WTC11 (cell line): ENCODE measurements around the gene ACMSD.

Source experiments
- ATF1 ChIP-seq: sonication (generic); formaldehyde crosslinking; IDR thresholded peaks from 2 replicates; pipeline ENCODE4 v1.8.1; 2023; ENCODE audit warnings: mild to moderate bottlenecking, moderate library complexity, missing genetic modification reagents
- ATF6 ChIP-seq: sonication (generic); formaldehyde crosslinking; IDR thresholded peaks from 2 replicates; pipeline ENCODE4 v1.8.1; 2023; ENCODE audit warnings: mild to moderate bottlenecking, missing genetic modification reagents
- CTCF ChIP-seq: fragments of 200-600 bp; IDR thresholded peaks from 2 replicates; pipeline ENCODE4 v1.8.0; 2022; ENCODE audit warnings: antibody characterized with exemption
- ELF4 ChIP-seq: sonication (generic); formaldehyde crosslinking; IDR thresholded peaks from 2 replicates; pipeline ENCODE4 v1.8.1; 2022; ENCODE audit warnings: low read depth, mild to moderate bottlenecking, moderate library complexity, missing genetic modification reagents
- EMX1 ChIP-seq: fragments of 250-450 bp; sonication (Bioruptor Pico); IDR thresholded peaks from 2 replicates; pipeline ENCODE4 v1.8.0; 2021; ENCODE audit warnings: mild to moderate bottlenecking
- FOXJ3 ChIP-seq: sonication (generic); formaldehyde crosslinking; IDR thresholded peaks from 2 replicates; pipeline ENCODE4 v1.9.0; 2021; ENCODE audit warnings: missing genetic modification reagents, mild to moderate bottlenecking, borderline replicate concordance
- NFE2L1 ChIP-seq: sonication (generic); formaldehyde crosslinking; IDR thresholded peaks from 2 replicates; pipeline ENCODE4 v1.8.1; 2023; ENCODE audit warnings: missing genetic modification reagents
- ZNF416 ChIP-seq: fragments of 250-450 bp; sonication (Bioruptor Pico); IDR thresholded peaks from 2 replicates; pipeline ENCODE4 v1.9.0; 2021; ENCODE audit warnings: mild to moderate bottlenecking, inconsistent platforms
- TF ChIP-seq, protein P1 (sequence below): sonication (generic); formaldehyde crosslinking; IDR thresholded peaks from 2 replicates; pipeline ENCODE4 v1.8.1; 2022; ENCODE audit warnings: low read depth, mild to moderate bottlenecking, moderate library complexity, missing genetic modification reagents, borderline replicate concordance
- TF ChIP-seq, protein P2 (sequence below): sonication (generic); formaldehyde crosslinking; IDR thresholded peaks from 2 replicates; pipeline ENCODE4 v1.8.1; 2022; ENCODE audit warnings: low read depth, missing genetic modification reagents, borderline replicate concordance
- TF ChIP-seq, protein P3 (sequence below): sonication (generic); formaldehyde crosslinking; IDR thresholded peaks from 2 replicates; pipeline ENCODE4 v1.8.1; 2023; ENCODE audit warnings: mild to moderate bottlenecking, moderate library complexity, missing genetic modification reagents

DNA sequence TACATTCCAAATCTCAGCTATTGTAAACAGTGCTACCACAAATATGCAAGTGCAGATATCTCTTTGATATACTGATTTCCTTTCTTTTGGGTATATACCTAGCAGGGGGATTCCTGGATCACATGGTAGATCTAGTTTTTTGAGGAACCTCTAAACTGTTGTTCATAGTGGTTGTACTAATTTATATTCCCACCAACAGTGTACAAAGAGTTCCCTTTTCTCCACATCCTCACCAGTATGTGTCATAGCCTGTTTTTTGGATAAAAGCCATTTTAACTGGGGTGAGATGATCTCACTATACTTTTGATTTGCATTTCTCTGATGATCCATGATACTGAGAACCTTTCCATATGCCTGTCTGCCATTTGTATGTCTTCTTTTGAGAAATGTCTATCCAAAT is 73.9 kb downstream of the ACMSD start:
- TF ChIP-seq NFE2L1 (CRISPR knock-in tag) = no peak
- TF ChIP-seq, protein P1, sequence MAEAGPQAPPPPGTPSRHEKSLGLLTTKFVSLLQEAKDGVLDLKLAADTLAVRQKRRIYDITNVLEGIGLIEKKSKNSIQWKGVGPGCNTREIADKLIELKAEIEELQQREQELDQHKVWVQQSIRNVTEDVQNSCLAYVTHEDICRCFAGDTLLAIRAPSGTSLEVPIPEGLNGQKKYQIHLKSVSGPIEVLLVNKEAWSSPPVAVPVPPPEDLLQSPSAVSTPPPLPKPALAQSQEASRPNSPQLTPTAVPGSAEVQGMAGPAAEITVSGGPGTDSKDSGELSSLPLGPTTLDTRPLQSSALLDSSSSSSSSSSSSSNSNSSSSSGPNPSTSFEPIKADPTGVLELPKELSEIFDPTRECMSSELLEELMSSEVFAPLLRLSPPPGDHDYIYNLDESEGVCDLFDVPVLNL (CRISPR knock-in tag) = no peak
- no peak for TF ChIP-seq ATF6 (CRISPR knock-in tag)
- TF ChIP-seq CTCF = no peak
- no peak for TF ChIP-seq EMX1 (CRISPR knock-in tag)
- no peak for TF ChIP-seq ZNF416 (CRISPR knock-in tag)
- TF ChIP-seq, protein P2, sequence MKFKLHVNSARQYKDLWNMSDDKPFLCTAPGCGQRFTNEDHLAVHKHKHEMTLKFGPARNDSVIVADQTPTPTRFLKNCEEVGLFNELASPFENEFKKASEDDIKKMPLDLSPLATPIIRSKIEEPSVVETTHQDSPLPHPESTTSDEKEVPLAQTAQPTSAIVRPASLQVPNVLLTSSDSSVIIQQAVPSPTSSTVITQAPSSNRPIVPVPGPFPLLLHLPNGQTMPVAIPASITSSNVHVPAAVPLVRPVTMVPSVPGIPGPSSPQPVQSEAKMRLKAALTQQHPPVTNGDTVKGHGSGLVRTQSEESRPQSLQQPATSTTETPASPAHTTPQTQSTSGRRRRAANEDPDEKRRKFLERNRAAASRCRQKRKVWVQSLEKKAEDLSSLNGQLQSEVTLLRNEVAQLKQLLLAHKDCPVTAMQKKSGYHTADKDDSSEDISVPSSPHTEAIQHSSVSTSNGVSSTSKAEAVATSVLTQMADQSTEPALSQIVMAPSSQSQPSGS = no peak
- TF ChIP-seq ELF4 (CRISPR knock-in tag) = no peak
- TF ChIP-seq, protein P3, sequence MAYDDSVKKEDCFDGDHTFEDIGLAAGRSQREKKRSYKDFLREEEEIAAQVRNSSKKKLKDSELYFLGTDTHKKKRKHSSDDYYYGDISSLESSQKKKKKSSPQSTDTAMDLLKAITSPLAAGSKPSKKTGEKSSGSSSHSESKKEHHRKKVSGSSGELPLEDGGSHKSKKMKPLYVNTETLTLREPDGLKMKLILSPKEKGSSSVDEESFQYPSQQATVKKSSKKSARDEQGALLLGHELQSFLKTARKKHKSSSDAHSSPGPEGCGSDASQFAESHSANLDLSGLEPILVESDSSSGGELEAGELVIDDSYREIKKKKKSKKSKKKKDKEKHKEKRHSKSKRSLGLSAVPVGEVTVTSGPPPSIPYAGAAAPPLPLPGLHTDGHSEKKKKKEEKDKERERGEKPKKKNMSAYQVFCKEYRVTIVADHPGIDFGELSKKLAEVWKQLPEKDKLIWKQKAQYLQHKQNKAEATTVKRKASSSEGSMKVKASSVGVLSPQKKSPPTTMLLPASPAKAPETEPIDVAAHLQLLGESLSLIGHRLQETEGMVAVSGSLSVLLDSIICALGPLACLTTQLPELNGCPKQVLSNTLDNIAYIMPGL (CRISPR knock-in tag) = no peak
- no peak for TF ChIP-seq ATF1 (CRISPR knock-in tag)
- no peak for TF ChIP-seq FOXJ3 (CRISPR knock-in tag)
